IMR-90 (cell line): Measurements from ENCODE around the gene FLVCR2. TPM values are rescaled to one million over a fixed set of nuclear protein-coding genes. Genes with fewer than 3 reads are reported as not detected.

Experiments used
- ATAC-seq: fragments of 200-7000 bp; cut with Tn5 transposase; 2 replicates; pipeline ENCODE4 v1.9.1; 2020; ENCODE audit warnings: low read depth, mild to moderate bottlenecking, moderate library complexity
- BruUV-seq: library from RNA; stranded (reverse); fragments of 400-500 nt; replicated peaks from 2 replicates; lab custom pipeline; 2021; lab: Mats Ljungman, UMichigan
- CTCF ChIA-PET: fragments of 300-600 bp; formaldehyde crosslinking; extraction: SDS; loops from one replicate; lab custom pipeline; 2021; ENCODE audit warnings: antibody characterized with exemption; lab: Yijun Ruan, JAX
- POLR2A ChIA-PET: fragments of 300-600 bp; sonication (Branson Sonifier 250); formaldehyde crosslinking; loops from one replicate; lab custom pipeline; 2022; ENCODE audit warnings: antibody characterized with exemption; ENCODE audit not compliant: unreplicated experiment; lab: Charles Lee
- DNase-seq: peaks from one replicate; pipeline ENCODE4 v3.0.0; 2013
- H2AFZ ChIP-seq: replicated peaks from 2 replicates; pipeline ENCODE3; 2013; ENCODE audit warnings: low read length, mild to moderate bottlenecking; ENCODE audit not compliant: poor library complexity
- H2AK5ac ChIP-seq: 2 replicates; pipeline ENCODE4 v1.6.1; 2013; ENCODE audit warnings: low read depth, low read length, inconsistent platforms
- H2AK9ac ChIP-seq: replicated peaks from 2 replicates; pipeline ENCODE3; 2013; ENCODE audit warnings: mild to moderate bottlenecking, low read depth, low read length, moderate library complexity; ENCODE audit not compliant: poor library complexity
- H2BK120ac ChIP-seq: 2 replicates; pipeline ENCODE4 v1.6.1; 2013; ENCODE audit warnings: low read depth, low read length, inconsistent platforms
- H2BK15ac ChIP-seq: 3 replicates; pipeline ENCODE4 v1.6.1; 2013; ENCODE audit warnings: low read depth, low read length, inconsistent platforms
- H2BK20ac ChIP-seq: 2 replicates; pipeline ENCODE4 v1.6.1; 2013; ENCODE audit warnings: low read depth, mild to moderate bottlenecking, inconsistent platforms, low read length, moderate library complexity
- H2BK5ac ChIP-seq: 2 replicates; pipeline ENCODE4 v1.6.1; 2013; ENCODE audit warnings: mild to moderate bottlenecking, low read depth, low read length, inconsistent platforms; ENCODE audit not compliant: poor library complexity, severe bottlenecking
- H3K14ac ChIP-seq: replicated peaks from 2 replicates; pipeline ENCODE4 v1.6.1; 2013; ENCODE audit warnings: low read depth, low read length, inconsistent platforms
- H3K18ac ChIP-seq: 2 replicates; pipeline ENCODE4 v1.6.1; 2013; ENCODE audit warnings: low read depth, low read length, control low read depth
- H3K23ac ChIP-seq: 2 replicates; pipeline ENCODE4 v1.6.1; 2013; ENCODE audit warnings: low read depth, low read length, inconsistent platforms
- H3K27ac ChIP-seq: 2 replicates; pipeline ENCODE4 v1.5.1; 2013; ENCODE audit warnings: mild to moderate bottlenecking, control low read depth, low read length; ENCODE audit not compliant: insufficient read depth
- H3K27me3 ChIP-seq: 2 replicates; pipeline ENCODE4 v1.6.1; 2013; ENCODE audit warnings: low read length; ENCODE audit not compliant: control insufficient read depth, insufficient read depth
- H3K36me3 ChIP-seq: 2 replicates; pipeline ENCODE4 v1.6.1; 2013; ENCODE audit warnings: low read length, mixed read lengths; ENCODE audit not compliant: control insufficient read depth, insufficient read depth
- H3K4ac ChIP-seq: 2 replicates; pipeline ENCODE4 v1.6.1; 2013; ENCODE audit warnings: low read depth, low read length, inconsistent platforms
- H3K4me1 ChIP-seq: 2 replicates; pipeline ENCODE4 v1.6.1; 2013; ENCODE audit warnings: low read length, mixed read lengths; ENCODE audit not compliant: control insufficient read depth, insufficient read depth
- H3K4me2 ChIP-seq: 2 replicates; pipeline ENCODE4 v1.6.1; 2013; ENCODE audit warnings: low read depth, mild to moderate bottlenecking, control low read depth, low read length, moderate library complexity
- H3K4me3 ChIP-seq: 2 replicates; pipeline ENCODE4 v1.5.1; 2013; ENCODE audit warnings: low read depth, mild to moderate bottlenecking, control low read depth, low read length, moderate library complexity; ENCODE audit not compliant: insufficient read depth
- H3K56ac ChIP-seq: 2 replicates; pipeline ENCODE4 v1.6.1; 2013; ENCODE audit warnings: low read length, inconsistent platforms; ENCODE audit not compliant: insufficient read depth; ENCODE audit errors: extremely low read depth
- H3K79me1 ChIP-seq, 2 experiments: 2 replicates each; pipeline ENCODE4 v1.6.1; 2013; ENCODE audit warnings: low read length in 2 of 2, inconsistent platforms in 1 of 2, low read depth in 1 of 2
- H3K9ac ChIP-seq: 2 replicates; pipeline ENCODE4 v1.6.1; 2013; ENCODE audit warnings: low read depth, low read length, control low read depth
- H3K9me1 ChIP-seq: 2 replicates; pipeline ENCODE4 v1.6.1; 2013; ENCODE audit warnings: low read length, inconsistent platforms; ENCODE audit not compliant: insufficient read depth
- H3K9me3 ChIP-seq: 2 replicates; pipeline ENCODE4 v1.6.1; 2013; ENCODE audit warnings: low read length; ENCODE audit not compliant: control insufficient read depth, insufficient read depth
- H4K20me1 ChIP-seq: 2 replicates; pipeline ENCODE4 v1.6.1; 2013; ENCODE audit warnings: low read length, inconsistent platforms; ENCODE audit not compliant: insufficient read depth
- H4K5ac ChIP-seq: 2 replicates; pipeline ENCODE4 v1.6.1; 2013; ENCODE audit warnings: mild to moderate bottlenecking, low read depth, low read length, control low read depth
- H4K8ac ChIP-seq, 2 experiments: 2 replicates each; pipeline ENCODE4 v1.6.1; 2013; ENCODE audit warnings: low read depth in 2 of 2, low read length in 2 of 2, control low read depth in 1 of 2, inconsistent platforms in 1 of 2
- H4K91ac ChIP-seq: 2 replicates; pipeline ENCODE4 v1.6.1; 2013; ENCODE audit warnings: low read depth, low read length, inconsistent platforms; ENCODE audit not compliant: insufficient read depth
- BHLHE40 ChIP-seq: fragments of 150-350 bp; IDR thresholded peaks from 2 replicates; pipeline ENCODE4 v1.6.1; 2016; ENCODE audit warnings: mild to moderate bottlenecking, low read depth, low read length
- CEBPB ChIP-seq: IDR thresholded peaks from 2 replicates; pipeline ENCODE4 v1.6.1; 2012; ENCODE audit warnings: low read depth, low read length, improper control_type of control experiment
- CHD1 ChIP-seq: IDR thresholded peaks from 2 replicates; pipeline ENCODE4 v1.6.1; 2012; ENCODE audit warnings: low read depth, low read length, improper control_type of control experiment
- CTCF ChIP-seq: conservative IDR thresholded peaks from 2 replicates; pipeline ENCODE4 v1.5.1; 2012; ENCODE audit warnings: mild to moderate bottlenecking, low read depth, low read length, improper control_type of control experiment
- ELK1 ChIP-seq: fragments of 150-350 bp; IDR thresholded peaks from 2 replicates; pipeline ENCODE4 v1.6.1; 2016; ENCODE audit warnings: low read depth, mild to moderate bottlenecking, low read length, moderate library complexity, borderline replicate concordance
- FOS ChIP-seq: fragments of 150-350 bp; IDR thresholded peaks from 2 replicates; pipeline ENCODE4 v1.6.1; 2016; ENCODE audit warnings: low read depth, low read length
- MAFK ChIP-seq: IDR thresholded peaks from 2 replicates; pipeline ENCODE4 v1.6.1; 2012; ENCODE audit warnings: low read depth, low read length, improper control_type of control experiment
- MAZ ChIP-seq: IDR thresholded peaks from 2 replicates; pipeline ENCODE4 v1.6.1; 2012; ENCODE audit warnings: low read depth, mild to moderate bottlenecking, low read length, improper control_type of control experiment, moderate library complexity, borderline replicate concordance
- MXI1 ChIP-seq: IDR thresholded peaks from 2 replicates; pipeline ENCODE4 v1.6.1; 2012; ENCODE audit warnings: low read depth, mild to moderate bottlenecking, low read length, moderate library complexity, borderline replicate concordance
- NFE2L2 ChIP-seq: fragments of 150-350 bp; IDR thresholded peaks from 2 replicates; pipeline ENCODE4 v1.6.1; 2016; ENCODE audit warnings: low read depth, mild to moderate bottlenecking, low read length
- POLR2A ChIP-seq: IDR thresholded peaks from 2 replicates; pipeline ENCODE4 v1.6.1; 2012; ENCODE audit warnings: mild to moderate bottlenecking, low read depth, low read length
- RAD21 ChIP-seq: IDR thresholded peaks from 2 replicates; pipeline ENCODE4 v1.6.1; 2012; ENCODE audit warnings: low read length, improper control_type of control experiment
- RCOR1 ChIP-seq: IDR thresholded peaks from 2 replicates; pipeline ENCODE4 v1.6.1; 2012; ENCODE audit warnings: mild to moderate bottlenecking, low read length, improper control_type of control experiment; ENCODE audit not compliant: insufficient replicate concordance
- USF2 ChIP-seq: fragments of 150-350 bp; IDR thresholded peaks from 2 replicates; pipeline ENCODE4 v1.6.1; 2017; ENCODE audit warnings: mild to moderate bottlenecking, antibody characterized with exemption, low read length, low read depth
- WGBS, 2 experiments: methylation state at CpG; one replicate each; pipeline versions ENCODE4 v1.1.5 to v1.1.7; 2013; ENCODE audit warnings: missing lambda C conversion rate in 2 of 2; ENCODE audit not compliant: insufficient read length in 1 of 2; ENCODE audit errors: extremely low coverage in 2 of 2; 5-methylcytosine and 5-hydroxymethylcytosine counted together
- dilution Hi-C: fragments of 300-500 bp; cut with HindIII; formaldehyde crosslinking; loops from one replicate; pipeline ENCODE4 v1.14.3; 2018; ENCODE audit warnings: low sequenced_read_pairs; ENCODE audit not compliant: unreplicated experiment
- in situ Hi-C: fragments of 300-500 bp; cut with MboI; formaldehyde crosslinking; loops from 3 replicates; pipeline ENCODE4 v1.14.3; 2019; ENCODE audit warnings: low sequenced_read_pairs, inconsistent platforms, mixed read lengths
- intact Hi-C: fragments of 100-400 bp; cut with micrococcal nuclease; formaldehyde crosslinking; loops from 2 replicates; pipeline ENCODE4 v1.10.0; 2022
- polyA plus RNA-seq, 3 experiments: library from polyadenylated mRNA; depleted of rRNA; stranded (reverse); fragments of >200 nt; gene quantifications; 2 replicates each; pipeline ENCODE4 v1.2.3, GENCODE V29; 2012; ENCODE audit warnings: low replicate concordance in 1 of 3
- total RNA-seq: library from RNA; depleted of rRNA; stranded (reverse); fragments of >200 nt; gene quantifications from 2 replicates; pipeline ENCODE4 v1.2.3, GENCODE V29; 2012

FLVCR2 gene
- total and polyA plus RNA-seq, 2 of the 4 experiments (the other 2 are of a cell fraction) = 0.94 to 1.4 TPM

GRCh38 chr14:75628816-75629215 is 50.4 kb downstream of the FLVCR2 start:
- Histone ChIP-seq H2AK9ac (no peak overlapping the region), H4K5ac (no peak overlapping the region), H2BK15ac (no peak overlapping the region), H4K20me1 (no peaks in the 10 kb centered on the region), H3K27me3 (peaks cover 13% of the 10 kb centered on the region), H2BK5ac (no peak overlapping the region), H3K4me3 (no peak overlapping the region), H2AK5ac (no peak overlapping the region), H3K4ac (no peak overlapping the region), H3K56ac (no peak overlapping the region), H4K91ac (no peak overlapping the region), H2BK20ac (no peak overlapping the region), H3K36me3 (no peaks in the 10 kb centered on the region), H3K18ac (no peak overlapping the region), H4K8ac (no peak overlapping the region), H2BK120ac (no peak overlapping the region), H3K14ac (no peak overlapping the region), H3K27ac (no peak overlapping the region), H3K79me1 (no peaks in the 10 kb centered on the region), H2AFZ (no peak overlapping the region), H3K4me1 (no peaks in the 10 kb centered on the region), H3K23ac (no peak overlapping the region), H3K9ac (no peak overlapping the region), H3K4me2 (no peak overlapping the region), H3K9me1 (no peaks in the 10 kb centered on the region), H3K9me3 (no peaks in the 10 kb centered on the region)
- intact Hi-C loops = no loop called here
- DNase-seq (no peak), ATAC-seq (no peak)
- dilution Hi-C loops = no loop called here
- TF ChIP-seq BHLHE40 = no peak
- TF ChIP-seq ELK1 = no peak
- TF ChIP-seq USF2 = no peak
- TF ChIP-seq MAFK = no peak
- no peak for TF ChIP-seq NFE2L2
- no peak for TF ChIP-seq MXI1
- no peak for TF ChIP-seq FOS
- TF ChIP-seq CEBPB = no peak
- TF ChIP-seq MAZ = no peak
- TF ChIP-seq CTCF = no peak
- no peak for TF ChIP-seq RAD21
- no peak for TF ChIP-seq POLR2A
- TF ChIP-seq CHD1 = no peak
- no peak for TF ChIP-seq RCOR1
- ChIA-PET CTCF (interaction anchor here (1.2 kb wide), 1 partner anchor 9 kb away, joined by 3 read pairs; no protein-coding TSS in a partner anchor), POLR2A (no interaction called here)
- in situ Hi-C loops = no loop called here
- no TSS peak for BruUV-seq
- WGBS, 2 experiments = no CpG with 5 or more reads among the region's 3 CpGs
